HepG2 (cell line): ENCODE data around the gene CCDC88B. TPM values are rescaled to one million over a fixed set of nuclear protein-coding genes. Genes with fewer than 3 reads are reported as not detected.

Experiments
- ATAC-seq: fragments of 200-7000 bp; cut with Tn5 transposase; 3 replicates; pipeline ENCODE4 v1.9.1; 2020; ENCODE audit warnings: mild to moderate bottlenecking, moderate library complexity
- BruUV-seq: library from RNA; stranded (reverse); fragments of 400-500 nt; replicated peaks from 2 replicates; lab custom pipeline; 2021; lab: Mats Ljungman, UMichigan
- CTCF ChIA-PET: fragments of 300-600 bp; formaldehyde crosslinking; extraction: SDS; loops from one replicate; lab custom pipeline; 2021; ENCODE audit warnings: low total read pairs, inconsistent platforms, low intra/inter-chr PET ratio; lab: Yijun Ruan, JAX
- POLR2A ChIA-PET: fragments of 350-600 bp; sonication (Branson Sonifier 250); formaldehyde crosslinking; loops from one replicate; lab custom pipeline; 2020; ENCODE audit warnings: antibody characterized with exemption, inconsistent platforms; lab: Yijun Ruan, JAX
- DNase-seq: peaks from one replicate; pipeline ENCODE4 v3.0.0-alpha.2; 2015; ENCODE audit warnings: low spot score
- FAIRE-seq: peaks from 3 replicates; lab custom pipeline; 2011; peaks lifted over from hg19 to GRCh38; lab: Jason Lieb, UNC
- H2AFZ ChIP-seq: one replicate; pipeline ENCODE4 v1.6.1; 2011; ENCODE audit warnings: low read length, inconsistent platforms
- H3K27ac ChIP-seq: fragments of 300-600 bp; 3 replicates; pipeline ENCODE4 v1.8.0; 2011; ENCODE audit warnings: mixed run types, mild to moderate bottlenecking, mixed read lengths, low read length, inconsistent platforms; ENCODE audit not compliant: insufficient read depth; ENCODE audit errors: extremely low read length
- H3K27me3 ChIP-seq, 2 experiments: fragments of 200-600 bp in 1 of 2; 2 replicates in 1 of 2; 3 replicates in 1 of 2; pipeline versions ENCODE4 v1.6.0 to v1.8.0; 2011; ENCODE audit warnings: low read length in 2 of 2, mild to moderate bottlenecking in 2 of 2, moderate library complexity in 2 of 2, inconsistent platforms in 1 of 2; ENCODE audit not compliant: insufficient read depth in 2 of 2, control insufficient read depth in 1 of 2
- H3K36me3 ChIP-seq, 2 experiments: fragments of 200-600 bp in 1 of 2; replicated peaks in 1 of 2; 2 replicates in 1 of 2; 3 replicates in 1 of 2; pipeline versions ENCODE4 v1.5.1 to v1.8.0; 2011; ENCODE audit warnings: low read length in 2 of 2, inconsistent platforms in 1 of 2; ENCODE audit not compliant: insufficient read depth in 2 of 2, control insufficient read depth in 1 of 2
- H3K4me1 ChIP-seq: 2 replicates; pipeline ENCODE4 v1.5.1; 2012; ENCODE audit warnings: low read length, inconsistent platforms; ENCODE audit not compliant: insufficient read depth
- H3K4me2 ChIP-seq: 2 replicates; pipeline ENCODE4 v1.6.0; 2011; ENCODE audit warnings: low read depth, low read length, inconsistent platforms
- H3K4me3 ChIP-seq, 3 experiments: fragments of 200-600 bp in 1 of 3; sonication (generic), shearing (Covaris generic) in 1 of 3; replicated peaks in 1 of 3; 2 replicates each; pipeline ENCODE4 v1.5.1; 2011 to 2016; ENCODE audit warnings: low read length in 3 of 3, inconsistent platforms in 2 of 3, low read depth in 2 of 3, mild to moderate bottlenecking in 2 of 3, control low read depth in 1 of 3, mixed read lengths in 1 of 3; ENCODE audit not compliant: insufficient read depth in 1 of 3
- H3K79me2 ChIP-seq: one replicate; pipeline ENCODE4 v1.6.1; 2011; ENCODE audit warnings: low read length, inconsistent platforms; ENCODE audit not compliant: insufficient read depth
- H3K9ac ChIP-seq: 2 replicates; pipeline ENCODE4 v1.6.0; 2011; ENCODE audit warnings: mild to moderate bottlenecking, low read depth, low read length, inconsistent platforms; ENCODE audit not compliant: insufficient read depth
- H3K9me3 ChIP-seq: 2 replicates; pipeline ENCODE4 v1.5.1; 2012; ENCODE audit warnings: mild to moderate bottlenecking, low read length
- H4K20me1 ChIP-seq: 2 replicates; pipeline ENCODE4 v1.6.0; 2011; ENCODE audit warnings: inconsistent platforms, mild to moderate bottlenecking, low read length, moderate library complexity; ENCODE audit not compliant: insufficient read depth
- ARNT2 ChIP-seq: sonication (generic); formaldehyde crosslinking; IDR thresholded peaks from 2 replicates; pipeline ENCODE4 v1.8.0; 2022; ENCODE audit warnings: mild to moderate bottlenecking, low read depth, missing genetic modification reagents, moderate library complexity
- CAMTA2 ChIP-seq: sonication (generic); formaldehyde crosslinking; IDR thresholded peaks from 2 replicates; pipeline ENCODE4 v1.4.0; 2020; ENCODE audit warnings: mild to moderate bottlenecking, missing genetic modification reagents, borderline replicate concordance
- GFI1 ChIP-seq: sonication (generic); formaldehyde crosslinking; IDR thresholded peaks from 2 replicates; pipeline ENCODE4 v1.5.0; 2020; ENCODE audit warnings: missing genetic modification reagents, mild to moderate bottlenecking, borderline replicate concordance
- GLI4 ChIP-seq: sonication (generic); formaldehyde crosslinking; IDR thresholded peaks from 2 replicates; pipeline ENCODE4 v1.5.1; 2020; ENCODE audit warnings: missing genetic modification reagents, mild to moderate bottlenecking, moderate library complexity, borderline replicate concordance
- IRX3 ChIP-seq: sonication (generic); formaldehyde crosslinking; IDR thresholded peaks from 2 replicates; pipeline ENCODE4 v1.8.1; 2023; ENCODE audit warnings: mild to moderate bottlenecking, low read depth, missing genetic modification reagents, borderline replicate concordance
- ISL2 ChIP-seq: sonication (generic); formaldehyde crosslinking; IDR thresholded peaks from 2 replicates; pipeline ENCODE4 v1.5.0; 2020; ENCODE audit warnings: missing genetic modification reagents
- KLF6 ChIP-seq: IDR thresholded peaks from 2 replicates; pipeline ENCODE4 v1.8.0; 2016; ENCODE audit warnings: missing biosample characterization, missing genetic modification reagents
- MED8 ChIP-seq: sonication (generic); formaldehyde crosslinking; IDR thresholded peaks from 2 replicates; pipeline ENCODE4 v1.8.1; 2023; ENCODE audit warnings: mild to moderate bottlenecking, missing genetic modification reagents; ENCODE audit not compliant: insufficient replicate concordance
- NFKBIZ ChIP-seq: IDR thresholded peaks from 2 replicates; pipeline ENCODE4 v1.6.1; 2018; ENCODE audit warnings: missing genetic modification reagents, missing compliant biosample characterization
- PHF8 ChIP-seq: sonication (generic); formaldehyde crosslinking; IDR thresholded peaks from 2 replicates; pipeline ENCODE4 v1.5.0; 2020; ENCODE audit warnings: missing genetic modification reagents
- TAF15 ChIP-seq: fragments of 200-400 bp; formaldehyde crosslinking; IDR thresholded peaks from one replicate; pipeline ENCODE4 v1.6.1; 2018; ENCODE audit warnings: mild to moderate bottlenecking, low read depth, low read length; ENCODE audit not compliant: poor library complexity, severe bottlenecking
- TBP ChIP-seq: sonication (generic); formaldehyde crosslinking; IDR thresholded peaks from 2 replicates; pipeline ENCODE4 v1.5.0; 2020; ENCODE audit warnings: missing genetic modification reagents
- TP53 ChIP-seq: sonication (generic); formaldehyde crosslinking; conservative IDR thresholded peaks from 2 replicates; pipeline ENCODE4 v1.4.0; 2020; ENCODE audit warnings: missing genetic modification reagents
- ZBTB7B ChIP-seq: sonication (generic); formaldehyde crosslinking; IDR thresholded peaks from 2 replicates; pipeline ENCODE4 v1.4.0; 2020; ENCODE audit warnings: missing genetic modification reagents
- ZNF33A ChIP-seq: sonication (generic); formaldehyde crosslinking; IDR thresholded peaks from 2 replicates; pipeline ENCODE4 v1.5.1; 2020; ENCODE audit warnings: missing genetic modification reagents, mild to moderate bottlenecking, moderate library complexity, borderline replicate concordance
- ZNF549 ChIP-seq: sonication (generic); formaldehyde crosslinking; IDR thresholded peaks from 2 replicates; pipeline ENCODE4 v1.5.0; 2020; ENCODE audit warnings: missing genetic modification reagents
- WGBS: methylation state at CpG from one replicate; pipeline ENCODE4 v1.1.6; 2017; ENCODE audit warnings: low lambda C conversion rate; 5-methylcytosine and 5-hydroxymethylcytosine counted together
- in situ Hi-C: cut with HindIII; loops from 2 replicates; pipeline ENCODE4 v1.10.0; 2017; ENCODE audit warnings: low pct_unique_long_range_greater_than_20kb; ENCODE audit not compliant: extremely low pct_ligation_motif_present
- intact Hi-C: fragments of 100-400 bp; cut with micrococcal nuclease; formaldehyde crosslinking; loops from one replicate; pipeline ENCODE4 v1.10.0; 2022; ENCODE audit not compliant: unreplicated experiment
- polyA plus RNA-seq, 8 experiments: library from polyadenylated mRNA; depleted of rRNA in 3 of 8; stranded (reverse) in 7 of 8; unstranded in 1 of 8; fragments of >200 nt; fragmentation: Illumina TruSeq in 4 of 8; extraction: Trizol in 4 of 8; gene quantifications; 2 replicates each; pipeline versions ENCODE4 v1.2.1 to v1.2.3, GENCODE V29; 2011 to 2016; ENCODE audit warnings: low read depth in 4 of 8, missing spikeins in 1 of 8, mixed read lengths in 1 of 8; ENCODE audit not compliant: insufficient read depth in 1 of 8
- total RNA-seq, 5 experiments: library from RNA; depleted of rRNA; stranded (reverse); fragments of >200 nt; fragmentation: Illumina TruSeq; extraction: Trizol; gene quantifications; 2 replicates each; pipeline ENCODE4 v1.2.3, GENCODE V29; 2016; ENCODE audit warnings: low read depth in 1 of 5
- TF ChIP-seq, protein P1 (sequence below): IDR thresholded peaks from 2 replicates; pipeline ENCODE4 v1.6.1; 2016; ENCODE audit warnings: low read depth, control low read depth

Gene CCDC88B
- total and polyA plus RNA-seq, 2 of the 13 experiments (the other 11 are each of a cell fraction or from before 2014, with no cell fraction given), result 3.6 to 4.8 TPM

DNA sequence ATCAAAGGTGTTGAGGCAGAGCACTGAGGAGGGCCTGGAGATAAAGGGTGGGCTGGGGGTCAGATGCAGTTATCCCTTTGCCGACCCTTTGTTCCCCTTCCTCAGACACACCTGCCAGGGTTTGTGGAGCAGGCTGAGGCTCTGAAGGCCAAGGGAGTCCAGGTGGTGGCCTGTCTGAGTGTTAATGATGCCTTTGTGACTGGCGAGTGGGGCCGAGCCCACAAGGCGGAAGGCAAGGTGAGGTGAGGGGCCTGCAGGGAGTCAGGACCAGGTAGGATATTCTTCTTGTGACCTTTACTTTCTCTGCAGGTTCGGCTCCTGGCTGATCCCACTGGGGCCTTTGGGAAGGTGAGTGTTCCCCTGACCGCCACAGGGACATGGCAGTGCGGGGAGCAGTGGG is 19.4 kb upstream of the CCDC88B start (continued):
- TF ChIP-seq KLF6 (no peak), GLI4 (CRISPR knock-in tag) (no peak), ZNF33A (CRISPR knock-in tag) (no peak), CAMTA2 (no peak), MED8 (CRISPR knock-in tag) (no peak), TBP (CRISPR knock-in tag) (no peak), NFKBIZ (CRISPR knock-in tag) (no peak)
- TF ChIP-seq, protein P1, sequence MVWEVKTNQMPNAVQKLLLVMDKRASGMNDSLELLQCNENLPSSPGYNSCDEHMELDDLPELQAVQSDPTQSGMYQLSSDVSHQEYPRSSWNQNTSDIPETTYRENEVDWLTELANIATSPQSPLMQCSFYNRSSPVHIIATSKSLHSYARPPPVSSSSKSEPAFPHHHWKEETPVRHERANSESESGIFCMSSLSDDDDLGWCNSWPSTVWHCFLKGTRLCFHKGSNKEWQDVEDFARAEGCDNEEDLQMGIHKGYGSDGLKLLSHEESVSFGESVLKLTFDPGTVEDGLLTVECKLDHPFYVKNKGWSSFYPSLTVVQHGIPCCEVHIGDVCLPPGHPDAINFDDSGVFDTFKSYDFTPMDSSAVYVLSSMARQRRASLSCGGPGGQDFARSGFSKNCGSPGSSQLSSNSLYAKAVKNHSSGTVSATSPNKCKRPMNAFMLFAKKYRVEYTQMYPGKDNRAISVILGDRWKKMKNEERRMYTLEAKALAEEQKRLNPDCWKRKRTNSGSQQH, result no peak

DNA sequence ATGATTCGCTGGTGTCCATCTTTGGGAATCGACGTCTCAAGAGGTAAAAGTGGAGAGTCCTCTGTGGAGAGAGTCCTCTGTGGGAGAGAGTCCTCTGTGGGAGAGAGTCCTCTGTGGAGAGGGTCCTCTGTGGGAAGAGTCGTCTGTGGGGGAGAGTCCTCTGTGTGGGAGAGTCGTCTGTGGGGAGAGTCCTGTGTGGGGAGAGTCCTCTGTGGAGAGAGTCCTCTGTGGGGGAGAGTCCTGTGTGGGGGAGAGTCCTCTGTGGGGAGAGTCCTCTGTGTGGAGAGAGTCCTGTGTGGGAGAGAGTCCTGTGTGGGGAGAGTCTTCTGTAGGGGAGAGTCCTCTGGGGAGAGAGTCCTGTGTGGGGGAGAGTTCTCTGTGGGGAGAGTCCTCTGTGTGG is 19.0 kb upstream of the CCDC88B start:
- Histone ChIP-seq H2AFZ (no peak overlapping the region), H3K4me1 (peaks cover 19% of the 10 kb centered on the region), H4K20me1 (no peaks in the 10 kb centered on the region), H3K4me3 (no peak overlapping the region), H3K27ac (no peak overlapping the region), H3K36me3 (peaks cover 1 to 18% of the 10 kb centered on the region in 2 experiments; a peak in 2 of 5 replicates), H3K9ac (no peak overlapping the region)
- intact Hi-C loops, result no loop called here
- BruUV-seq, result no TSS peak
- POLR2A ChIA-PET, result no interaction called here
- DNase-seq, result no peak
- TF ChIP-seq ARNT2 (no peak), PHF8 (no peak), TAF15 (no peak), ISL2 (CRISPR knock-in tag) (no peak), GFI1 (CRISPR knock-in tag) (no peak), TP53 (CRISPR knock-in tag) (no peak), ZBTB7B (CRISPR knock-in tag) (no peak), ZNF549 (CRISPR knock-in tag) (no peak), IRX3 (CRISPR knock-in tag) (no peak)
- TF ChIP-seq, all 625 proteins: peak for 0
- H3K9me3 ChIP-seq, result no peaks in the 10 kb centered on the region
- ATAC-seq (no peak), FAIRE-seq (no peak)
- CTCF ChIA-PET, result no interaction called here
- no peak overlapping the region for H3K4me2 ChIP-seq
- peaks cover 15% of the 10 kb centered on the region for H3K79me2 ChIP-seq
- 94% methylated on average over 5 of the region's 5 CpGs for WGBS
- in situ Hi-C loops, result no loop called here
- no peaks in the 10 kb centered on the region; a peak in 1 of 5 replicates for H3K27me3 ChIP-seq
